Gastroesophageal sphincter (tissue), 4 donors: ENCODE results near the gene IGFL4. TPM values are rescaled to one million over a fixed set of nuclear protein-coding genes. Genes with fewer than 3 reads are reported as not detected.
A peak's percentile ranks its signal among the peaks of the same experiment; 100 is the strongest.

ENCODE experiments used
- ATAC-seq: fragments of 150-250 bp; one replicate; pipeline ENCODE4 v1.9.1; 2016; ENCODE audit warnings: mild to moderate bottlenecking, moderate library complexity
- H3K27ac ChIP-seq, 4 donors: fragments of 200-600 bp; sonication (generic) in 3 of 4; 1 replicate in 3 of 4; 2 replicates in 1 of 4; pipeline ENCODE4 v1.5.1; 2016 to 2019
- H3K27me3 ChIP-seq: fragments of 200-600 bp; sonication (generic); one replicate; pipeline ENCODE4 v1.5.1; 2019
- H3K36me3 ChIP-seq, 2 donors: fragments of 200-600 bp; sonication (generic); one replicate each; pipeline ENCODE4 v1.5.1; 2019; ENCODE audit warnings: control low read depth in 1 of 2
- H3K4me1 ChIP-seq, 3 donors: fragments of 200-600 bp; sonication (generic); 1 replicate in 2 of 3; 2 replicates in 1 of 3; pipeline ENCODE4 v1.5.1; 2016 to 2019; ENCODE audit warnings: control low read depth in 2 of 3
- H3K4me3 ChIP-seq, 2 donors: fragments of 200-600 bp; sonication (generic); one replicate each; pipeline ENCODE4 v1.5.1; 2019; ENCODE audit warnings: mild to moderate bottlenecking in 1 of 2, moderate library complexity in 1 of 2
- H3K9me3 ChIP-seq, 3 donors: fragments of 200-600 bp; sonication (generic); one replicate each; pipeline ENCODE4 v1.5.1; 2017 to 2019; ENCODE audit warnings: control low read depth in 2 of 3
- CTCF ChIP-seq, 4 experiments: fragments of 200-600 bp in 2 of 4; fragments of 450-650 bp in 2 of 4; sonication (generic) in 1 of 4; IDR thresholded peaks; one replicate each; pipeline ENCODE4 v1.5.1; 2017 to 2019; ENCODE audit warnings: antibody characterized with exemption in 4 of 4, mild to moderate bottlenecking in 2 of 4, moderate library complexity in 2 of 4
- EP300 ChIP-seq: sonication (generic); formaldehyde crosslinking; IDR thresholded peaks from one replicate; pipeline ENCODE4 v1.6.1; 2017; ENCODE audit warnings: antibody characterized with exemption, mild to moderate bottlenecking
- POLR2A ChIP-seq, 2 donors: fragments of 450-650 bp; IDR thresholded peaks; one replicate each; pipeline ENCODE4 v1.6.1; 2017; ENCODE audit warnings: antibody characterized with exemption in 2 of 2, mild to moderate bottlenecking in 2 of 2, moderate library complexity in 1 of 2
- POLR2AphosphoS5 ChIP-seq: sonication (generic); formaldehyde crosslinking; IDR thresholded peaks from one replicate; pipeline ENCODE4 v1.6.1; 2017; ENCODE audit warnings: antibody characterized with exemption
- WGBS, 2 donors: methylation state at CpG; one replicate each; pipeline ENCODE4 v1.1.5; 2018; ENCODE audit warnings: low coverage in 1 of 2; 5-methylcytosine and 5-hydroxymethylcytosine counted together
- total RNA-seq, 4 donors: library from RNA; depleted of rRNA; stranded (reverse); fragments of >200 nt; gene quantifications; one replicate each; pipeline ENCODE4 v1.1.0, GENCODE V29; 2016

IGFL4 gene
- total RNA-seq, 4 donors from 2014 or later: not detected

DNA sequence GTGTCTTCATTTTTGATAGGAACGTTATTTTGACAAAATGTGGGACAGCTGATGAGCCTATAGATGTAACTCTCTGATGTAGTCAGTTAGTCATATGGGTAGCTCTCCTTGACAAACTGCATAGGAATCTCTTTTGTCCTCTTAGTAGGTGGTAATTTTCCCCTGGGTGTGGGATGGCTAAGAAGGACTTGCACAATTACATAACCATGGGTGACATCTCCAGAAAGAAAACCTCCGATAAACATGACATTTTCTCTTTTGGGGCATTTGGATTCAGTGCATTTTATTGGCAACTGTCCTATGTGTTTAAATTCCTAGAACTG lies 41.9 kb upstream of the IGFL4 start:
- Histone ChIP-seq H3K4me3 (no peak overlapping the region), H3K9me3 (peaks cover 0 to 44% (median 0%) of the 10 kb centered on the region in 3 donors), H3K27ac (no peak overlapping the region), H3K4me1 (no peaks in the 10 kb centered on the region), H3K27me3 (peaks cover 54% of the 10 kb centered on the region), H3K36me3 (no peaks in the 10 kb centered on the region)
- TF ChIP-seq EP300 (no peak), POLR2A (IDR thresholded peaks at IDR 0.05) (no peak), POLR2AphosphoS5 (no peak), CTCF (IDR thresholded peaks at IDR 0.05) (no peak)
- 54 to 100% methylated on average over 1 to 2 of the region's 2 CpGs for WGBS, 2 donors
- ATAC-seq: no peak

GRCh38 chr19:46081928-46082727 lies 41.3 kb upstream of the IGFL4 start:
- no peak overlapping the region for H3K4me3 ChIP-seq
- TF ChIP-seq EP300: no peak
- TF ChIP-seq POLR2A (IDR thresholded peaks at IDR 0.05): no peak
- peak; percentile 51 to 72 (median 64) for TF ChIP-seq CTCF (IDR thresholded peaks at IDR 0.05)
- peak; percentile 70 for TF ChIP-seq POLR2AphosphoS5
- no peak for ATAC-seq
- no peak overlapping the region for H3K27ac ChIP-seq
- peaks cover 54% of the 10 kb centered on the region for H3K27me3 ChIP-seq
- H3K36me3 ChIP-seq: no peaks in the 10 kb centered on the region
- peaks cover 0 to 38% (median 0%) of the 10 kb centered on the region in 3 donors for H3K9me3 ChIP-seq
- peaks cover 0 to 5% (median 4%) of the 10 kb centered on the region in 3 donors for H3K4me1 ChIP-seq
- WGBS, 2 donors: 48 to 100% methylated on average over 2 to 4 of the region's 4 CpGs

DNA sequence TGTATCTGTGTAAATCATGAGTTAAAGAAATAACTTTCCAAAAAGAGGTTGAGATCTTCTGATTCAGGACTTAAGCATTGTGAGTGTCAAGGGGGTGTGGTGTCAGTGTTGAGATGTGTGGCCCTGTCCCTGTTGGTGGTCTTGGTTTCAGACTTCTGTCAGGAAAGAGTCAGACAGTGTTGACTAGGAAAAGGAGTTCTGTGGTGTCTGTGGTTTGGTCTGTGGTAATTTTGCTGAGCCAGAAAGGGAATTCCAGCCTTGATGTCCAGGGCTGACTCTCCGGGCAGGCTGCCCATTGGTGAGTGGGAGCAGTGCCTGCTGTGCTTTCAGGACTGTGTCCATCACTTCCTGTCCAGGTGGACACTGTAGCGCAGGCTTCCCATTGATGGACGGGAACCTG lies 39.8 kb upstream of the IGFL4 start:
- Histone ChIP-seq H3K27ac (no peak overlapping the region), H3K4me3 (no peak overlapping the region), H3K27me3 (peaks cover 66% of the 10 kb centered on the region), H3K36me3 (no peaks in the 10 kb centered on the region), H3K4me1 (peaks cover 0 to 11% (median 4%) of the 10 kb centered on the region in 3 donors), H3K9me3 (peaks cover 0 to 23% (median 0%) of the 10 kb centered on the region in 3 donors)
- no peak for ATAC-seq
- WGBS, 2 donors: 57 to 71% methylated on average over 1 to 3 of the region's 3 CpGs
- TF ChIP-seq POLR2A (IDR thresholded peaks at IDR 0.05) (no peak), POLR2AphosphoS5 (no peak), EP300 (no peak), CTCF (IDR thresholded peaks at IDR 0.05) (no peak)

DNA sequence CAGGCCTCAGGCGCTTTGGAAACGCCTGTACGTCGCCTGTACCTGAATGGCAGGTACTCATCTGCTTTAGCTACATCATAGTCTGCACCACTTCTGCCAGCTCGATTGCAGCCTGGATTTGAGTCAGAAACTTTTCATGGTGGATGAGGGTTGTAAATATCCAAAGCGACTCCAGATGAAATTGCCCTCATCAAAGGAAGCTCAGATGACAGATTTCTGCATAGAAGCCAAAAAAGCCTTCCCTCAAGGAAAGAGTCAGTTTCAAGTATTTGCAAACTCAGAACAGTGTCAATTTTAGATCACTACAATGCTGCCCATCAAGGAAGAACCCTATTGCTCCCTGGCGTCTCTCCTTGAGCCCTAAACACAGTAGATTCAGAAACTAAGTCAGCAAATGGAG lies 38.8 kb upstream of the IGFL4 start:
- peaks cover 0 to 13% (median 0%) of the 10 kb centered on the region in 3 donors for H3K9me3 ChIP-seq
- no peak overlapping the region for H3K4me3 ChIP-seq
- no peaks in the 10 kb centered on the region for H3K36me3 ChIP-seq
- WGBS, 2 donors: 100% methylated on average over 1 of the region's 7 CpGs
- no peak for TF ChIP-seq EP300
- no peak for TF ChIP-seq POLR2A (IDR thresholded peaks at IDR 0.05)
- no peak for TF ChIP-seq CTCF (IDR thresholded peaks at IDR 0.05)
- TF ChIP-seq POLR2AphosphoS5: no peak
- peaks cover 0 to 11% (median 4%) of the 10 kb centered on the region in 3 donors for H3K4me1 ChIP-seq
- H3K27me3 ChIP-seq: peaks cover 70% of the 10 kb centered on the region
- ATAC-seq: no peak
- no peak overlapping the region for H3K27ac ChIP-seq
